ENCODE measurements around the gene CEP78. TPM values are rescaled to one million over a fixed set of nuclear protein-coding genes. Genes with fewer than 3 reads are reported as not detected.

Gene CEP78, protein sequence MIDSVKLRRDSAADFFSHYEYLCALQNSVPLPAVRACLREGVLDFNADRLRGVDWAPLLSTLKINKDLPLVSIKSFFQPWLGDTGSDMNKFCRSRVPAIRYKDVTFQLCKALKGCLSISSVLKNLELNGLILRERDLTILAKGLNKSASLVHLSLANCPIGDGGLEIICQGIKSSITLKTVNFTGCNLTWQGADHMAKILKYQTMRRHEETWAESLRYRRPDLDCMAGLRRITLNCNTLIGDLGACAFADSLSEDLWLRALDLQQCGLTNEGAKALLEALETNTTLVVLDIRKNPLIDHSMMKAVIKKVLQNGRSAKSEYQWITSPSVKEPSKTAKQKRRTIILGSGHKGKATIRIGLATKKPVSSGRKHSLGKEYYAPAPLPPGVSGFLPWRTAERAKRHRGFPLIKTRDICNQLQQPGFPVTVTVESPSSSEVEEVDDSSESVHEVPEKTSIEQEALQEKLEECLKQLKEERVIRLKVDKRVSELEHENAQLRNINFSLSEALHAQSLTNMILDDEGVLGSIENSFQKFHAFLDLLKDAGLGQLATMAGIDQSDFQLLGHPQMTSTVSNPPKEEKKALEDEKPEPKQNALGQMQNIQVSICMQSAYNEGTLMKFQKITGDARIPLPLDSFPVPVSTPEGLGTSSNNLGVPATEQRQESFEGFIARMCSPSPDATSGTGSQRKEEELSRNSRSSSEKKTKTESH
- total RNA-seq, result 11.6 and 22.9 TPM in 2 replicates

DNA sequence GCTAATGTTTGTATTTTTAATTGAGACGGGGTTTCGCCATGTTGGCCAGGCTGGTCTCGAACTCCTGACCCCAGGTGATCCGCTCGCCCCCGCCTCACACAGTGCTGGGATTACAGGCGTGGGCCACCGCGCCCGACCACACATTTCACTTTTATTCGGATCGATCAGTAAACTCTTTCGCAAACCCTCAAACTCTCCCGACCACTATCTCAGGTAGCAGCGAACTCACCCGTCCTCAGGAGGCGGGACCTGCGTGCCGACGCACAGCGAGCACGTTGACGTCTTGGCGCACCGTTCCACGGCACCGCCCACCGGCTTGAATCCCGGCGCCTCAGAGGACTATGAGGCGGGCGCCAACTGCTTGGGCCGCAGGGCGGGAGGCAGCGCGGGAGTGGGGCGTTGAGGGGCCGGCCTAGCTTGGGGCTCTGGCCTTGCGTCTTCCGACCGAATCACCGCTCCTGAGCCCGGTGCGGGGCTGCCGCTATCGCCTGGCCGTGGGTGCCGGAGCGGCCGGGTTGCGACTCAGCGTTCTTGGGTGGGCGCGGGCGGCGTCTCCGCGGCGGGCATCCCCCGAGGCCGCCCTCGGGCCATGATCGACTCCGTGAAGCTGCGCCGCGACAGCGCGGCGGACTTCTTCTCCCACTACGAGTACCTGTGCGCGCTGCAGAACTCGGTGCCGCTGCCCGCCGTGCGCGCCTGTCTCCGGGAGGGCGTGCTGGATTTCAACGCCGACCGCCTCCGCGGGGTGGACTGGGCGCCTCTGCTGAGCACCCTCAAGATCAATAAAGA lies at the start of gene CEP78:
CEP78 (plus strand) TSS at position 314 of the 789 bp plus-strand sequence; CDS start at position 590, 276 bp downstream.

DNA sequence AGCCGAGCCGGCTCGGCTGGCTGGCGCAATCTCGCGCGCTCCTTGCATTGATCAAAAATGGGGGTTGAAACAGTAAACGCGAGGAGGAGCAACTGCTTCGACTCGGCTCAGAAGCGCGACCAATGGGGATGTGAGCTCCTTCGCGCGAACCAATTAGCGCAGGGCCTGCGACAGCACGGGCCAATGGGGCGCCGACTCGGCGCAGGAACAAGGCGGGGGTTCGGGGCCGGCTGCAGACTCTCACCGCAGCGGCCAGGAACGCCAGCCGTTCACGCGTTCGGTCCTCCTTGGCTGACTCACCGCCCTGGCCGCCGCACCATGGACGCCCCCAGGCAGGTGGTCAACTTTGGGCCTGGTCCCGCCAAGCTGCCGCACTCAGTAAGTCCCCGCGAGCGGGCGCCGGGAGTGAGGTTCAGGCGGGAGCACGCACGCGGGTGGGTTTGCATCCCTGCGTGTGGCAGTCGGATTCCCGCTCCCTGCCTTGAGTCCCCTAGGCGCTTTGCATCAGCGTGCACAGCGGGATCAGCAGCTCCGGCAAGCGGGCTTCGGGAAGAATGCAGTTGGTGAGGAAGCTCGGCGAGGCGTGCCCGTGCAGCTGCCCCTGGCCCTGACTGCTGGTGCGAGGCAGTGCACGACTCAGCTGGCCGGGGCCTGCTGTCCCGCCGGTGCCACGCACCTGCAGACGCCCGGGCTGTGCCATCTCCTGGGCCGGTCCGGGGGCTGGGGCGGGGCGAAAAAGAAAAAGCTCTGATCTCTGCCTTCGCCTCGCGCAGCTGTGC lies 61.2 kb downstream of the CEP78 start, which contains the start of gene PSAT1:
PSAT1 (plus strand) TSS at position 233 of the 779 bp plus-strand sequence; CDS start at position 319, 86 bp downstream.

Other genes with a start within 250 kb of the CEP78 start
- 29.7 and 73.3 TPM in 2 replicates for gene GNAQ, start 204.3 kb upstream of the CEP78 start, total RNA-seq
- gene PSAT1, start 61.0 kb downstream of the CEP78 start, total RNA-seq, result 90.3 and 118 TPM in 2 replicates